HG02571 (cell line): ENCODE data around the gene STAP1.
A peak's percentile ranks its signal among the peaks of the same experiment; 100 is the strongest.
"Not testable (repeated sequence)": the region's sequence is repeated elsewhere in the genome, so short reads cannot be mapped to it uniquely, and the experiment has no call there.

Experiments used
- ATAC-seq: cut with Tn5 transposase; IDR thresholded peaks from one replicate; pipeline ENCODE4 v1.9.1; 2021; ENCODE audit warnings: mild to moderate bottlenecking, moderate library complexity; ENCODE audit not compliant: unreplicated experiment

STAP1 gene, protein sequence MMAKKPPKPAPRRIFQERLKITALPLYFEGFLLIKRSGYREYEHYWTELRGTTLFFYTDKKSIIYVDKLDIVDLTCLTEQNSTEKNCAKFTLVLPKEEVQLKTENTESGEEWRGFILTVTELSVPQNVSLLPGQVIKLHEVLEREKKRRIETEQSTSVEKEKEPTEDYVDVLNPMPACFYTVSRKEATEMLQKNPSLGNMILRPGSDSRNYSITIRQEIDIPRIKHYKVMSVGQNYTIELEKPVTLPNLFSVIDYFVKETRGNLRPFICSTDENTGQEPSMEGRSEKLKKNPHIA

DNA sequence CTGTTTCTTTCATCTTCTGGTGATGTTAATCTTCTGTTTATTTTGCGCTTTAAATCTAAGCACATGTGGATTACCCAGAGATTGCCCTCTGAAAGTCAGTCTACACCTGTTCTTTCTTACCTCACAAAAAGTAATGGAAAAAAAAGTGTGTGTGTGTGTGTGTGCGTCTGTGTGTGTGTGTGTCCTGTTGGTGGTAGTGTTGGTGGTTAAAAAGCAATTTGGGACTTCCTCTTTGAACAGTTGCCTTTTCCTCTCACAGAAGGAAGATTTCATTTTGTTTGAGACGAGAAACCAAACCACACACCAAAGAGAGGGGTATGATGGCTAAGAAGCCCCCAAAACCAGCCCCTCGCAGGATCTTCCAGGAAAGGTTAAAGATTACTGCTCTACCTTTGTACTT, at the start of gene STAP1:
Gene STAP1 (plus strand): TSS at position 235 of the 400 bp plus-strand sequence. CDS start 83 bp downstream, at position 318.
- no peak for ATAC-seq

DNA sequence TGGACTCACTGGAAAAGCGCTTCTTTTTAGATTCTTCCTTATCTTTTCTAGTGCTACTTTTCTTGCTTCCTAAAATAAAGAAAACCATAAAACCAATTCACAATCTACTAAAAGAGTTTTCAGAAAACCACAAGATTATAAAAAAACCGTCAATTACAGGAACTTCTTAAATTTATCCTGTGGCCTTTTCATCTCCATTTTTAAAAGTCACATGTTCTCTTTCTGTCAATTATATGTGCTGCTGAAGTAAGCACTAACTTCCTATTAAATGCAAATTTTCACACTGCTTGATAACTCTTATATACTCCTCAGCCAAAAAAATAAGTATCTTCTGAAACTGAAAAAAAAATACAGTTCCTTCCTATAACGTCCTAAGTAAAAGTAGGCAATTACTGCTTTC, 46.0 kb upstream of the STAP1 start:
- ATAC-seq, result no peak

DNA sequence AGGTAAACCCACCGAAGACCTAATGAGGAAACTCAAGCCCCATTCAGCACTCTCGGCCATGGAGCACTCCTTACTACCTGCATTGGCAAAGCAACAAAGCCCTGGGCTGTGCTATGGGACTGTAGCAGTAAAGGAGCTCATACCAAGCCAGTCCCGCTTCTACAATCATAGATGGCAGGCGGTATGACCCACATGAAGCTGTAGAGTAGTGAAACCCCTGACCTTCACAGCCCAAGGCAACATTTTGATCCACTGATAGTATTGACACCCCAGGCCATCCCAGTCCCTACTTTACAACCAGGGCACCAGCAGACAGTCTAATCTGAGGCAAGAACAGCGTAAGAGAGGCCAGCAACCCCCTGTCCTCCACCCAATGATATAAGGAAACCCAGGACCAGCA, 38.4 kb upstream of the STAP1 start:
- ATAC-seq, result no peak

DNA sequence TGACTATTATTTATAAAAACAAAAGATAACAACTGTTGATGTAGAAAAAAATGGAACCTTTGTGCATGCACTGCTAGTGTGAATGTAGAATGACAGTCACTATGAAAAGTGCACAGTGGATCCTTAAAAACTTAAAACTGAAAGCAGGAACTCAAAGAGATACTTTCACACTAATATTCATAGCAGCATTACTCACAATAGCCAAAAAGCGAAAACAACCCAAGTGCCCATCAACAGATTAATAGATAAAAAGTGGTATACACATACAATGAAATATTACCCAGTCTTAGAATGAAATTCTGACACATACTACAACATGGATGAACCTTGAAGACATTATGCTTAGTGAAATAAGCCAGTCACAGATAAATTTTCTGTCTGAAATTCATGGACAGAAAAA, 37.0 kb upstream of the STAP1 start:
- no peak for ATAC-seq

DNA sequence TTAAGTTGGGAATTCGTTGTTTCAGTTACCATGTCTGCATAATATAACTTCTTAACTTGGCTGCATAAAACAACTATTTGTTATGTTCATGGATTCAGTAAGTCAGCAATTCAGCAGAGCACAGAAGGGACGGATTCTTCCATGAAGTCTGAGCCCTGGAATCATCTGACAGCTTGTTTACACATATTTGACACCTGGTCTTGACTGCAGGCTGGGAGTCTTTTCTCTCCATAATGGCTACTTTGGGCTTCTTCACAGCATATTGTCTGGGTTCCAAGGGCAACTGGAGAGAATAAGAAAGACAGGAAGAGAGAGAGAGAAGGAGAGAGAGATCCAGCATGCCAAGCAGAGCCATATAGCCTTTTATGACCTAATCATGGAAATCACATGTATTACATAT, 36.3 kb upstream of the STAP1 start:
- ATAC-seq, result no peak

DNA sequence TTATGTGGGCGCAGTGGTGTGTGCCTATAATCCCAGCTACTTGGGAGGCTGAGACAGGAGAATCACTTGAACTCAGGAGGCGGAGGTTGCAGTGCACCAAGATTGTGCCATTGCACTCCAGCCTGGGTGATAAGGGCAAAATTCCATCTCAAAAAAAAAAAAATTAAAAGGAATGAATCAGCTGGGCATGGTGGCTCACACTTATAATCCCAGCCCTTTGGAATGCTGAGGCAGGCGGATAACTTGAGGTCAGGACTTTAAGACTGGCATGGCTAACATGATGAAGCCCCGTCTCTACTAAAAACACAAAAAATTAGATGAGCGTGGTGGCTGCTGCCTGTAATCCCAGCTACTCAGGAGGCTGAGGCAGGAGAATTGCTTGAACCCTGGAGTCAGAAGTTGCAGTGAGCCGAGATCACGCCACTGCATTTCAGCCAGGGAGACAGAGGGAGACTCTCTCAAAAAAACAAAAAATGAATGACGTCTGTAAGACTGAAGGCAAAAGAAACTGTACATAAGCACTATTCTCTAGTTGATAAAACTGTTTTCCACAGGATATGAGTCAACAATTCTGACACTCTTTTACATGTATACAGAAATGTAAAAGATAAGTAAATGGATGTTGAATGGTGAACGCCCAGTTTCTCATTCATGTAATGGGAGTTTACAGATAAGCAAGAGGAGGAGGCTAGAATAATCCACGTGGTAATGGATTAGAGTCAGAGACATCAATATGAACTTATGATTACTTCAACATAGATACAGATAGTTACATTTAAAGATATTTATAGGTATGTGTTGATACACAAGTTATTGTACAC, 35.5 kb upstream of the STAP1 start:
- ATAC-seq, result no peak

DNA sequence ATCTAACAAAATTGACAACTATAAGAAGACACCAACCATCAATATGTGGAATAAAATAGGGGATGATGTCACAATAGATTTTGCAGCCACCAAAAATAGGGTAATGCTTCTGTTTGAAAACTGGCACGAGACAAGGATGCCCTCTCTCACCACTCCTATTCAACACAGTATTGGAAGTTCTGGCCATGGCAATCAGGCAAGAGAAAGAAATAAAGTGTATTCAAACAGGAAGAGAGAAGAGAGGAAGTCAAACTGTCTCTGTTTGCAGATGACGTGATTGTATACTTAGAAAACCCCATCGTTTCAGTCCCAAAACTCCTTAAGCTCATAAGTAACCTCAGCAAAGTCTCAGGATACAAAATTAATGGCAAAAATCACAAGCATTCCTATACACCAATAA, 34.4 kb upstream of the STAP1 start:
- not testable (repeated sequence) for ATAC-seq

DNA sequence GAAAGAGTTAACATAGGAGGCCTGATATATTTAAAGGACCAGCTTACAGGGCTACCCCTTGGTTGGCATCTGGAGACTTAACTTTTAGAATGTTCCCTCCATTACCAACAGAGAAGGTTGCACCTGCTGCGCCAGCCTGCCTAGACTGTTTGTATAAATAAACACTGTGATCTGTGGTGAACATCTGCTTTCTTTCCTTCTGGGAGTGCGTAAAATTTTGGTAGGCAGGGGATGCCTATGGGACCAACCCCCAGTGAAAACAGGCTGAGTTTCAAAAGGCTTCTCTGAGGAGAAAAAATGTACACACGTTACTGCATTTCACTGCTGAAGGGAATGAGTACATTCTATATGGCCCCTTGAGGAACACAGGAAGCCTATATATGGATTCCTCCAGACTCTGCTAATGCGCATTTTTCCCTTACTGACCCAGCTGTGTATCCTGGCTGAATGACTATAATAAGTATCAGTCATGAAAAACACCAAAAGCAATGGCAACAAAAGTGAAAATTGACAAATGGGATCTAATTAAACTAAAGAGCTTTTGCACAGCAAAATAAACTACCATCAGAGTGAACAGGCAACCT, 27.1 kb upstream of the STAP1 start:
- no peak for ATAC-seq

DNA sequence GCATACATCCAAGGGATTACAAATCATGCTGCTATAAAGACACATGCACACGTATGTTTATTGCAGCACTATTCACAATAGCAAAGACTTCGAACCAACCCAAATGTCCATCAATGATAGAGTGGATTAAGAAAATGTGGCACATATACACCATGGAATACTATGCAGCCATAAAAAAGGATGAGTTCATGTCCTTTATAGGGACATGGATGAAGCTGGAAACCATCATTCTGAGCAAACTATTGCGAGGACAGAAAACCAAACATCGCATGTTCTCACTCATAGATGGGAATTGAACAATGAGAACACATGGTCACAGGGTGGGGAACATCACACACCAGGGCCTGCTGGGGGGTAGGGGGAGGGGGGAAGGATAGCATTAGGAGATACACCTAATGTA, 26.1 kb upstream of the STAP1 start:
- ATAC-seq, result not testable (repeated sequence)

DNA sequence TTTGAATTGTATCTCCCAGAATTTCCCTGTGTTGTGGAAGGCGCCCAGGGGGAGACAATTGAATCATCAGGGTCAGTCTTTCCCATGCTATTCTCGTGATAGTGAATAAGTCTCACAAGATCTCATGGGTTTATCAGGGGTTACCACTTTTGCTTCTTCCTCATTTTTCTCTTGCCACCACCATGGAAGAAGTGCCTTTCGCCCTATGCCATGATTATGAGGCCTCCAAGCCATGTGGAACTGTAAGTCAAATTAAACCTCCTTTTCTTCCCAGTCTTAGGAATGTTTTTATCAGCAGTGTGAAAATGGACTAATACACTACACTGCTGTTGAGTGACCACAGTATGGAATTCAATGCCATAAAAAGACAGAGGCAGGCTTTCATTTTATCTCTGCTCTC, 25.4 kb upstream of the STAP1 start:
- ATAC-seq, result no peak

DNA sequence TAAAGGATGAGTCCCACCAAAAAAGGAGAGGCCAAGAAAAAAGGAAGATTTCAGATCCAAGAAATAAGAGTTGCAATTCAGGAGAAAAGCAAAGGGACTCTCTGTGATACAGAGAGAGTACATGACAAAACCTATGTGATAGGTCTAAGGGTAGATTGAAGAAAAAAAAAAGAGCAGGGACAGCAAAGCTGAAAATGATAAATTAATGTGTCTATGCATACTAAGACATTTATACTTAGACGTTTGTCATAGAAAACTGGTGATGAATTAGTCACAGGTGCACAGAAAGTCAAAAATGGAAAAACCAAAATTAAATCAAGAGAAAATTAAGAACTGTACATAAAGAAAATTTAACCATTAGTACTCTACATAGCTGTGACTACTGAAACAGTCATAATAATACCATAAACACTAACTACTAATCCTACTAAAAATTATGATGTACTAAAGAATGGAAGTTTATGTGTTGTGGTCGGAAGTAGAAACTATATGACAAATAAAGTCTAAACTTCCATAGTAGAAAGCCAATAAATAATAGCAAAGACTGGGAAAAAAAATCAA, 23.2 kb upstream of the STAP1 start:
- no peak for ATAC-seq

DNA sequence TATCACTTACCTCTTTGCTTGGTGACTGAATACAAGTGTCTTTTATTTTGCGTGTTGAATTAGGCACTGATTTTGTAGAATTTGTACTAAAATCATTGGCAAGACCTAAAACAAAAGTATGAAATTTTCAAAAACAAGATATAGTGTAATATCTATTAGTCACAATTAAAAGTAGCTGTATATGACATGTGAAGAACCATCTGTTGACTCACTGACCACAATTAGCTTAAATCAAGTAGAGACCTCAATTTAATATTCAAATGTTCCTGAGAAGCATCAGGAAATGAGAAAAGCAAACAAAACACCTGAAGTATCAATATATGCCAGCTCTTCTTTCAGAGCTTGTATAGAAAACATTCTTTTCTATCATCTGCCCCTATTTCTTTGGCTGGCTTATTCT, 18.7 kb upstream of the STAP1 start:
- ATAC-seq, result no peak

DNA sequence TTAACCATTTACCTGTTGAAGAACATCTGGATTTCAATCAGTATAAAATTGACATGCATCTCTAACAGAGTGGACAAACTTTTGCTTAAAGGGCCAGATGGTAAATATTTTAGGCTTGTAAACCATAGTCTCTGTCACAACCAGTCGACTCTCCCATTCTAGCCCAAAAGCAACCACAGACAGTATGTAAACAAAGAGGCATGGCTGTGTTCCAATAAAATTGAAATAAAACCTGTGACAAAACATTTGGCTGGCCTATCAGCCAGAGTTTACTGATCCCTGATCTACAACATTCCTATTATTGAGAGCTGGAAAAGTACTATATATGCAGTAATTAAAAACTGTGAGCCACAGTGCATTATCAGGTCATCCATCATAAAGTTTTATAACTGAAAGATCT, 16.5 kb upstream of the STAP1 start:
- ATAC-seq, result no peak

DNA sequence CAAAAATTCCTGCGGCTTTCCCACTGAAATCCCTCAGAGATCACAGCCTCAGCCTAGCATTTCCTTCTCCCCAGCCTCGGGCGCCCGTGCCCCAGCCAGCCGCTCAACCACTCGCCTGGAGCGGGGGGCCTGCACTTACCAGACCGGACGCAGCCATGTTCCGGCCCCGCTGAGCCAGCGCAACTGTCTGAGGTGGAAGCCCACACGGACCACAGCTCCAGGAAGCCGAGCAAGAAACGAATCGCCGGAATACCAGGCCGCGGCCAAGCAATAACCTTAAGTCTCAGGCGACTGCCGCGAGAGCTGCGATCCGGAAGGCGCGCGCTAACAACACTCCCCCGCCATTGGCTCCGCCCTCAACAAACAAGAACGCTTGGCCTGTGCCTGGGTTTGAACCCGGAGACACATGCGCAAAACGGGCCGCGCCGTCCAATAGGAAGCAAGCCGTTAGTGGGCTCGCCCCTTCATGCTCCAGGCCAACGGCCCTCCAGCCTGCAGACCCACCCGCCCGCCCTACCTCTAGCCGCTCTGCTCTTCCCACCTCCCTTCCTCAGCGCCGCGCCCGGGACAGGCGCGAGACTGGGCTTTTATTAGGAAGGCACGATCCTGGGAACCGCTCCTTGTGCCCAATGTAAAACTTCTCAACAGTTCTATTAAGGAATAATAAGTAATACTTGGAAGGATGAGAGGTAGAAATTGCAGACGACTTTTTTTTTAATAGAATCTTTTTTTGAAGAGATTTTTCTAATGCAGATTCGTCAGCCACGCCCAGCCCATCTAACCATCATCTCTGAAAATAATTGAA, 13.1 kb upstream of the STAP1 start, which contains the start of gene CENPC:
Gene CENPC (minus strand): TSS at position 305 of the 805 bp plus-strand sequence. CDS start 148 bp downstream, at position 157.
- ATAC-seq, result peak; percentile 97

DNA sequence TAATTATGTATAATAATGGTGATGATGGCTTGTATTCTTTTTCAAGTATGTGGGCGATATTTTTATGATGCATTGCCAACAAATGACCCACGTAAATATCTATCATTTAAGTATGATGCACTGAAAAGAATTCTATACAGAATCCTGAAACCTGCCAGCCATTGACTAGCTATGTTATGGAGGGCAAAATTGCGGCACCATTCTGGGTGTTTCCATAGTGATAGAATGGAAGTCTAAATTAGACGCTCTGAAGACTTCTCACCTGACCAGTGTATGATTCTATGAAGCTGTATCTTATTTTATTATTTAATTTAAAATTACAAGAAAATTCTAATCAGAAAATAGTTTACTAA, 12.5 kb upstream of the STAP1 start:
- no peak for ATAC-seq

DNA sequence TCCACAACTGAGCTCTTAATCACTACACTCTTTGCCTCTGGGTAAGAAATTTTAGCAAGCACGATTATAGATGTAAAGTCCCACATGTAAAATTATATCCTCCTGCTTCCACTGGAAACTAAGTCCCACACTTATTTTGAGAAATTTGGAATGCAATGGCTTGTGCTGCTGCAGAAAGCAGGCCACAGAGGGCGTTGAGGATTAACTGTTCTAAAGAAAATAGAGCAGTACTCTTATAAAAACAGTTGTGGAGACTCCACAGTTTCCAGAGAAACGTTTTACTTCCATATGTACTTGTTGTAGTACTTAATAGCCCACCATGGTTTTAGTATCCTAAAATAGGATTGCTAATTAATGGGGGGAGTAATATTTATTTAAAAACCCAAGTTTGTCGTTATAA, 11.6 kb upstream of the STAP1 start:
- no peak for ATAC-seq

DNA sequence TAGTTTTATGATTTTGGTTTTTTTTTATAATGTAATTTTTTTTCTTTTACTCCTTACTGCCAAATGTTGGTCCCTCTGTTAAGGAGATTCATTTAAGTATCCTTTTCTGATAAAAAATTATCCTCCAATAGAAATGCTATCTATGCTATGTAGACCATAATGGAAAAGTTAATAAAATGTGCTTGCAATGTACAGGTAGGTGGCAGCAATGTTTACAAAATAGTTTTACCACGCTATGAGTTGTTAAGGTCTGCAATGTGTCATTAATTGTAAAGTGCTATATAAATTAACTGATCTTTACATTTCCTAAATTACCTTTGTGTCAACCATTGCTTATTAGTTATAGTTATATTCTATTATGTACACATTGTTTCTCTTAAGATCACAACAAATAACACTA, 9.4 kb upstream of the STAP1 start:
- peak; percentile 18 for ATAC-seq

DNA sequence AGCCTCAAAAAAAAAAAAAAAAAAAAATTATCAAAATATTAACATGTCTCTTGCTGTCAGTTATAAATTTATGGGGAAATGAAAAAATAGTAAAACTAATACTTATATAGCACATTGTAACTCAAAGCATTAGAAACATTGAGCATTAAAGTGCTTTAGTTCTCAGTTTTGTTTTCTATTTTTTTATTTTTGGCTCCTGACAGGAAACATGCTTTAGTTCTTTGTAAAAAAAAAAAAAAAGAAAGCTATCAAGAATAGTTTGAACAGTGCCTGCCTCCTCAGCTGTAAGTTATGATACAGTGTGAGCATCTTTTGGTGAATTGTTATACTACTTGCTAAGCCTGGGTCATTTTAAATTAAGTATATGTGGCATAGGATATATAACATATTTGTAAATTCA, 8.1 kb upstream of the STAP1 start:
- peak; percentile 31 for ATAC-seq

DNA sequence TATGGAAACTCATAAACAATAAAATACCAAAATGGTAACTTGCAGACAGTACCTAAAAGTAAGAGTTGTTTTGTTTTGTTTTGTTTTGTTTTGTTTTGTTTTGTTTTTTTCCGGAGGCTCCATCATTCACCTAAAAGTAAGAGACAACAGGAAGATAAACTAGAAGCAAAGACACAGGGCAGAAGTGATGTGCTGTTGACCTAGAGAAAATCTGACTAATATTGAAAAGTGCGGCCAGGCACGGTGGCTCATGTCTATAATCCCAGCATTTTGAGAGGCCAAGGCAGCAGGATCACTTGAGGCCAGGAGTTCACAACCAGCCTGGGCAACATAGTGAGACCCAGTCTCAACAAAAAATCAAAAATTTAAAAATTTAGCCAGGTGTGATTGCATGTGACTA, 7.7 kb upstream of the STAP1 start:
- ATAC-seq, result peak; percentile 50

DNA sequence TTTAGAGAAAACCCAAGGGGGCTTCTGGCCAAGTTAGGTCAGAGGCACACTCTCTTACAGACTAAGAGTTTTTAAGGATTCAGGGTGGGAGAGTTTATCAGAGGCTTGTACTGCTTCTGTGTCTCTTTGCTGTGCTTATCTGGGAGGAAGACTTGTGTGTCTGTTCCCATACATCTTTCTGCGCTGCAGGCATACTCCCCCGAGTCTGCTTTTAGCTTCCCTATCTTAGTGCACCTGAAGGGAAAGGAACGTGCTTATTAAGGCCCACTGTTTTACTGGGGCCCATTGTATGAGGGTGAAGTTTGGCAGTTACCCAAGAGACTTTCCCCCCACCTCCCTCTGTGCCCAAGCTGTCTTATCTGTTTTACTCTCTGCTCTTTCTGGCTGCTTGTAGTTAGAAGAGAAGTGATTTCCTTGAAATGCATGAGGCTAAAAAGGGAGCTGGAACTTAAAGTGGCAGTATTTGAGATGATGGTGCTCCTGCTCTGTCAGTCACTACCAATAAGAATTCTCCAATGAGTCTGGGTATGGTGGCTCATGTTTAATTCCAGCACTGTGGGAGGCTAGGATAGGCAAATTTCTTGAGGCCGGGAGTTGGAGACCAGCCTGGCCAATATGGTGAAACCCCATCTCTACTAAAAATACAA, 6.3 kb upstream of the STAP1 start:
- ATAC-seq, result not testable (repeated sequence)
